HepG2 (cell line): ENCODE data around the gene CYB5R2. TPM values are rescaled to one million over a fixed set of nuclear protein-coding genes. Genes with fewer than 3 reads are reported as not detected.

Experiments used
- ELF4 ChIP-seq: sonication (generic); formaldehyde crosslinking; IDR thresholded peaks from 2 replicates; pipeline ENCODE4 v1.5.0; 2020; ENCODE audit warnings: missing genetic modification reagents, mild to moderate bottlenecking, moderate library complexity, borderline replicate concordance
- GABPB1 ChIP-seq: IDR thresholded peaks from 2 replicates; pipeline ENCODE4 v1.6.1; 2016; ENCODE audit warnings: mild to moderate bottlenecking, missing genetic modification reagents, moderate library complexity, missing compliant biosample characterization
- HOXA3 ChIP-seq: sonication (generic); formaldehyde crosslinking; IDR thresholded peaks from 2 replicates; pipeline ENCODE4 v1.5.0; 2020; ENCODE audit warnings: missing genetic modification reagents
- IKZF1 ChIP-seq: fragments of 450-650 bp; IDR thresholded peaks from 2 replicates; pipeline ENCODE4 v1.7.1; 2016
- IKZF4 ChIP-seq: sonication (generic); formaldehyde crosslinking; IDR thresholded peaks from 2 replicates; pipeline ENCODE4 v1.5.1; 2020; ENCODE audit warnings: borderline replicate concordance, mild to moderate bottlenecking, low read depth, missing genetic modification reagents; ENCODE audit errors: not compliant biosample characterization
- MAZ ChIP-seq, 2 experiments: sonication (generic) in 1 of 2; formaldehyde crosslinking in 1 of 2; IDR thresholded peaks; 2 replicates each; pipeline versions ENCODE4 v1.5.0 to v1.6.1; 2012 to 2020; ENCODE audit warnings: low read depth in 2 of 2, mild to moderate bottlenecking in 2 of 2, borderline replicate concordance in 1 of 2, improper control_type of control experiment in 1 of 2, low read length in 1 of 2, missing genetic modification reagents in 1 of 2, moderate library complexity in 1 of 2
- MYNN ChIP-seq: sonication (generic); formaldehyde crosslinking; IDR thresholded peaks from 2 replicates; pipeline ENCODE4 v1.4.0; 2020; ENCODE audit warnings: mild to moderate bottlenecking, low read depth, missing genetic modification reagents
- NFIC ChIP-seq: IDR thresholded peaks from 2 replicates; pipeline ENCODE4 v1.6.1; 2012; ENCODE audit warnings: mild to moderate bottlenecking, low read length, inconsistent platforms
- REL ChIP-seq: sonication (generic); formaldehyde crosslinking; conservative IDR thresholded peaks from 2 replicates; pipeline ENCODE4 v1.8.0; 2022; ENCODE audit warnings: mild to moderate bottlenecking, missing genetic modification reagents, moderate library complexity
- RELA ChIP-seq: sonication (generic); formaldehyde crosslinking; IDR thresholded peaks from 2 replicates; pipeline ENCODE4 v1.4.0; 2020; ENCODE audit warnings: missing genetic modification reagents
- SSRP1 ChIP-seq: IDR thresholded peaks from 2 replicates; pipeline ENCODE4 v1.6.1; 2016; ENCODE audit warnings: control low read depth
- U2AF2 ChIP-seq: fragments of 200-400 bp; formaldehyde crosslinking; IDR thresholded peaks from 2 replicates; pipeline ENCODE4 v1.6.1; 2017; ENCODE audit warnings: low read depth, mild to moderate bottlenecking, low read length
- ZNF432 ChIP-seq: sonication (generic); formaldehyde crosslinking; IDR thresholded peaks from 2 replicates; pipeline ENCODE4 v1.5.0; 2020; ENCODE audit warnings: missing genetic modification reagents, mild to moderate bottlenecking, borderline replicate concordance
- ZNF747 ChIP-seq: sonication (generic); formaldehyde crosslinking; IDR thresholded peaks from 2 replicates; pipeline ENCODE4 v1.8.1; 2023; ENCODE audit warnings: missing genetic modification reagents, mild to moderate bottlenecking, borderline replicate concordance
- ZNF766 ChIP-seq: sonication (generic); formaldehyde crosslinking; IDR thresholded peaks from 2 replicates; pipeline ENCODE4 v1.5.0; 2020; ENCODE audit warnings: missing genetic modification reagents, borderline replicate concordance
- ZNF788 ChIP-seq: sonication (generic); formaldehyde crosslinking; IDR thresholded peaks from 2 replicates; pipeline ENCODE4 v1.5.0; 2020; ENCODE audit warnings: mild to moderate bottlenecking, missing genetic modification reagents, borderline replicate concordance
- polyA plus RNA-seq, 8 experiments: library from polyadenylated mRNA; depleted of rRNA in 3 of 8; stranded (reverse) in 7 of 8; unstranded in 1 of 8; fragments of >200 nt; fragmentation: Illumina TruSeq in 4 of 8; extraction: Trizol in 4 of 8; gene quantifications; 2 replicates each; pipeline versions ENCODE4 v1.2.1 to v1.2.3, GENCODE V29; 2011 to 2016; ENCODE audit warnings: low read depth in 4 of 8, missing spikeins in 1 of 8, mixed read lengths in 1 of 8; ENCODE audit not compliant: insufficient read depth in 1 of 8
- total RNA-seq, 5 experiments: library from RNA; depleted of rRNA; stranded (reverse); fragments of >200 nt; fragmentation: Illumina TruSeq; extraction: Trizol; gene quantifications; 2 replicates each; pipeline ENCODE4 v1.2.3, GENCODE V29; 2016; ENCODE audit warnings: low read depth in 1 of 5
- TF ChIP-seq, protein P1 (sequence below): sonication (generic); formaldehyde crosslinking; IDR thresholded peaks from 2 replicates; pipeline ENCODE4 v1.5.0; 2020; ENCODE audit warnings: mild to moderate bottlenecking, missing genetic modification reagents
- TF ChIP-seq, protein P2 (sequence below): IDR thresholded peaks from 2 replicates; pipeline ENCODE4 v1.4.0; 2020; ENCODE audit warnings: mild to moderate bottlenecking, missing genetic modification reagents
- TF ChIP-seq, protein P3 (sequence below): sonication (generic); formaldehyde crosslinking; IDR thresholded peaks from 2 replicates; pipeline ENCODE4 v1.8.0; 2022; ENCODE audit warnings: mild to moderate bottlenecking, missing genetic modification reagents, moderate library complexity

CYB5R2 gene
- total and polyA plus RNA-seq, 2 of the 13 experiments (the other 11 are each of a cell fraction or from before 2014, with no cell fraction given): 0.40 to 0.51 TPM

DNA sequence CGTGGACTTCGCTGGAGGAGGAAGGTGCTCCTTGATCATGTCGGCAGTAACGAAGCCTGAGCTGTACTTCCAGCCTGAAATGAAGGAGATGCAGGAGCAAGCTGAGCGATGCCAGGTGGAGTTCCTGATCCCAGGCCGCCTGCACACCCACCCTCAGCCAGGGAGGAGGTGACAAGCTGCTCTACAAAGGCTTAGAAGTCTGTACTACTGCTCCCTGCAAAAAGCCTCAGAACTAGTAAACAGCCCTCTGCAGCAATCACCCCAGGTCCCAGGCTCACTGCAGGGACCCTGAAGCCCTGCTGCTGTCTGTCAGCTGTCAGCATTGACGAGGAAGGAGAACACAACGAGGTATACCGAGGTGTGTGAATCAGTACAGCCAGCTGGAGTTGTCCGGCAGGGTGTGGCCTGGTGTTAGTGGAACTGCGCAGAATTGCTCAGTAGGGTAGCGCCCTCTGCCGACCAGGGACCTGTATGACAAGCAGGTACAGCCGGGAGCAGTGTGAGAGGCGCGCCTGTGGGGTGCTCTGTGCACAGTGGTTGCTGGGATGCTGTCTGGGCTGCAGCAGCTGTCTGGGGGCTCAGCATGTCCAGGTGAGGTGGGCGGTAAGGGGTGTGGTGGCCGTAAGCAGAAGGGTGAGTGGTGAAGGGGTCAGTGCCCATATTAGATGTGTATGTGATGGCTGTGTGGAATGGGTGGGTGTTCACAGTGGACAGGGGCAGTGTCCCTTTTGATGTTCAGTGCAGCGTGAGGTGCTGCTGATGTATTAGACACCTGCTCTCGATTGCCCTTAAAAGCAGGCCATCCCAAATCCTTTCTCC lies 7.6 kb downstream of the CYB5R2 start (continued):
- no peak for TF ChIP-seq ZNF788 (CRISPR knock-in tag)
- no peak for TF ChIP-seq NFIC
- TF ChIP-seq ZNF432 (CRISPR knock-in tag): no peak
- TF ChIP-seq ELF4 (CRISPR knock-in tag): no peak
- TF ChIP-seq RELA (CRISPR knock-in tag): no peak
- no peak for TF ChIP-seq MYNN (CRISPR knock-in tag)
- TF ChIP-seq, protein P1, sequence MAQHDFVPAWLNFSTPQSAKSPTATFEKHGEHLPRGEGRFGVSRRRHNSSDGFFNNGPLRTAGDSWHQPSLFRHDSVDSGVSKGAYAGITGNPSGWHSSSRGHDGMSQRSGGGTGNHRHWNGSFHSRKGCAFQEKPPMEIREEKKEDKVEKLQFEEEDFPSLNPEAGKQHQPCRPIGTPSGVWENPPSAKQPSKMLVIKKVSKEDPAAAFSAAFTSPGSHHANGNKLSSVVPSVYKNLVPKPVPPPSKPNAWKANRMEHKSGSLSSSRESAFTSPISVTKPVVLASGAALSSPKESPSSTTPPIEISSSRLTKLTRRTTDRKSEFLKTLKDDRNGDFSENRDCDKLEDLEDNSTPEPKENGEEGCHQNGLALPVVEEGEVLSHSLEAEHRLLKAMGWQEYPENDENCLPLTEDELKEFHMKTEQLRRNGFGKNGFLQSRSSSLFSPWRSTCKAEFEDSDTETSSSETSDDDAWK (CRISPR knock-in tag): no peak
- TF ChIP-seq MAZ (IDR thresholded peaks at IDR 0.05; ENCODE audit: borderline replicate concordance, low read depth, low read length): no peak
- peak; percentile 23; the same call in 1 of the 2 replicates for TF ChIP-seq MAZ (CRISPR knock-in tag; IDR thresholded peaks at IDR 0.05; ENCODE audit: low read depth)
- TF ChIP-seq GABPB1 (CRISPR knock-in tag): 0 out of 2 replicates have a peak, but pooled peaks have one; percentile 13
- TF ChIP-seq, protein P2, sequence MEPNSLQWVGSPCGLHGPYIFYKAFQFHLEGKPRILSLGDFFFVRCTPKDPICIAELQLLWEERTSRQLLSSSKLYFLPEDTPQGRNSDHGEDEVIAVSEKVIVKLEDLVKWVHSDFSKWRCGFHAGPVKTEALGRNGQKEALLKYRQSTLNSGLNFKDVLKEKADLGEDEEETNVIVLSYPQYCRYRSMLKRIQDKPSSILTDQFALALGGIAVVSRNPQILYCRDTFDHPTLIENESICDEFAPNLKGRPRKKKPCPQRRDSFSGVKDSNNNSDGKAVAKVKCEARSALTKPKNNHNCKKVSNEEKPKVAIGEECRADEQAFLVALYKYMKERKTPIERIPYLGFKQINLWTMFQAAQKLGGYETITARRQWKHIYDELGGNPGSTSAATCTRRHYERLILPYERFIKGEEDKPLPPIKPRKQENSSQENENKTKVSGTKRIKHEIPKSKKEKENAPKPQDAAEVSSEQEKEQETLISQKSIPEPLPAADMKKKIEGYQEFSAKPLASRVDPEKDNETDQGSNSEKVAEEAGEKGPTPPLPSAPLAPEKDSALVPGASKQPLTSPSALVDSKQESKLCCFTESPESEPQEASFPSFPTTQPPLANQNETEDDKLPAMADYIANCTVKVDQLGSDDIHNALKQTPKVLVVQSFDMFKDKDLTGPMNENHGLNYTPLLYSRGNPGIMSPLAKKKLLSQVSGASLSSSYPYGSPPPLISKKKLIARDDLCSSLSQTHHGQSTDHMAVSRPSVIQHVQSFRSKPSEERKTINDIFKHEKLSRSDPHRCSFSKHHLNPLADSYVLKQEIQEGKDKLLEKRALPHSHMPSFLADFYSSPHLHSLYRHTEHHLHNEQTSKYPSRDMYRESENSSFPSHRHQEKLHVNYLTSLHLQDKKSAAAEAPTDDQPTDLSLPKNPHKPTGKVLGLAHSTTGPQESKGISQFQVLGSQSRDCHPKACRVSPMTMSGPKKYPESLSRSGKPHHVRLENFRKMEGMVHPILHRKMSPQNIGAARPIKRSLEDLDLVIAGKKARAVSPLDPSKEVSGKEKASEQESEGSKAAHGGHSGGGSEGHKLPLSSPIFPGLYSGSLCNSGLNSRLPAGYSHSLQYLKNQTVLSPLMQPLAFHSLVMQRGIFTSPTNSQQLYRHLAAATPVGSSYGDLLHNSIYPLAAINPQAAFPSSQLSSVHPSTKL (CRISPR knock-in tag): 0 out of 2 replicates have a peak, but pooled peaks have one; percentile 17
- TF ChIP-seq IKZF4 (CRISPR knock-in tag): no peak
- TF ChIP-seq U2AF2: no peak
- 0 out of 2 replicates have a peak, but pooled peaks have one; percentile 33 for TF ChIP-seq ZNF766 (CRISPR knock-in tag)
- TF ChIP-seq IKZF1: no peak
- TF ChIP-seq, protein P3, sequence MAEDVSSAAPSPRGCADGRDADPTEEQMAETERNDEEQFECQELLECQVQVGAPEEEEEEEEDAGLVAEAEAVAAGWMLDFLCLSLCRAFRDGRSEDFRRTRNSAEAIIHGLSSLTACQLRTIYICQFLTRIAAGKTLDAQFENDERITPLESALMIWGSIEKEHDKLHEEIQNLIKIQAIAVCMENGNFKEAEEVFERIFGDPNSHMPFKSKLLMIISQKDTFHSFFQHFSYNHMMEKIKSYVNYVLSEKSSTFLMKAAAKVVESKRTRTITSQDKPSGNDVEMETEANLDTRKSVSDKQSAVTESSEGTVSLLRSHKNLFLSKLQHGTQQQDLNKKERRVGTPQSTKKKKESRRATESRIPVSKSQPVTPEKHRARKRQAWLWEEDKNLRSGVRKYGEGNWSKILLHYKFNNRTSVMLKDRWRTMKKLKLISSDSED (CRISPR knock-in tag): no peak
- peak; percentile 83; the same call in 1 of the 2 replicates for TF ChIP-seq SSRP1
- no peak for TF ChIP-seq REL
- no peak for TF ChIP-seq HOXA3 (CRISPR knock-in tag)
- no peak for TF ChIP-seq ZNF747 (CRISPR knock-in tag)
